Activated CD4-positive, alpha-beta T cell treated with anti-CD3 and anti-CD28 coated beads, Interleukin-2, amount 50 U/mL, for 1 hour (primary cell): ENCODE measurements around the gene TRIM68.
A peak's percentile ranks its signal among the peaks of the same experiment; 100 is the strongest.

Source experiments
- DNase-seq: peaks from one replicate; pipeline ENCODE4 v3.0.0-alpha.2; 2020

The TRIM68 gene

GRCh38 chr11:4607781-4608666, at the start of gene TRIM68:
TSS of gene TRIM68 (minus strand) at chr11:4608231. CDS start at chr11:4605504, 2,727 bp downstream.
- peak; percentile 92 for DNase-seq

GRCh38 chr11:4654635-4655369, 46.8 kb upstream of the TRIM68 start:
- no peak for DNase-seq

- no peak for DNase-seq
Observed at GRCh38 chr11:4647766-4648165, 39.7 kb upstream of the TRIM68 start.

- DNase-seq = no peak
Observed at GRCh38 chr11:4645974-4646373, 37.9 kb upstream of the TRIM68 start.

GRCh38 chr11:4644233-4644632, 36.2 kb upstream of the TRIM68 start:
- no peak for DNase-seq

GRCh38 chr11:4643682-4644081, 35.7 kb upstream of the TRIM68 start, which contains the start of gene OR51E1:
TSS of gene OR51E1 (plus strand) at chr11:4643982. CDS start at chr11:4652527, 8,545 bp downstream.
- no peak for DNase-seq

- no peak for DNase-seq
Observed at GRCh38 chr11:4643076-4643475, 35.0 kb upstream of the TRIM68 start.

GRCh38 chr11:4642043-4642442, 34.0 kb upstream of the TRIM68 start:
- no peak for DNase-seq

- no peak for DNase-seq
Observed at GRCh38 chr11:4641501-4641900, 33.5 kb upstream of the TRIM68 start.

- DNase-seq = no peak
Observed at GRCh38 chr11:4639931-4640330, 31.9 kb upstream of the TRIM68 start.

- DNase-seq = no peak
Observed at GRCh38 chr11:4637662-4638047, 29.6 kb upstream of the TRIM68 start.

GRCh38 chr11:4636962-4637661, 29.1 kb upstream of the TRIM68 start, which contains the start of gene OR51D1:
TSS of gene OR51D1 (plus strand) at chr11:4637477. CDS start at chr11:4639791, 2,314 bp downstream.
- peak; percentile 62 for DNase-seq

GRCh38 chr11:4636136-4636535, 28.1 kb upstream of the TRIM68 start:
- no peak for DNase-seq

GRCh38 chr11:4626207-4627099, 18.4 kb upstream of the TRIM68 start:
- peak; percentile 22 for DNase-seq

- no peak for DNase-seq
Observed at GRCh38 chr11:4619514-4619913, 11.5 kb upstream of the TRIM68 start.

- DNase-seq = no peak
Observed at GRCh38 chr11:4615856-4616444, 7.9 kb upstream of the TRIM68 start.

- no peak for DNase-seq
Observed at GRCh38 chr11:4611986-4612385, 4.0 kb upstream of the TRIM68 start.

GRCh38 chr11:4610258-4610935, 2.4 kb upstream of the TRIM68 start:
- no peak for DNase-seq

GRCh38 chr11:4607096-4607495, 935 bp downstream of the TRIM68 start:
- DNase-seq = no peak

GRCh38 chr11:4606231-4607015, 1.6 kb downstream of the TRIM68 start:
- no peak for DNase-seq
